ENCODE results near the gene ACTL10. TPM values are rescaled to one million over a fixed set of nuclear protein-coding genes. Genes with fewer than 3 reads are reported as not detected.

The ACTL10 gene
- total RNA-seq (1 to 10 TPM in 1 of 4 donors, under 1 TPM in 3; 0.54 to 1.1 (median 0.61) TPM), polyA plus RNA-seq (1 to 10 TPM in 2 of 3 donors, under 1 TPM in 1; 0.60 to 4.5 (median 1.6) TPM)

DNA sequence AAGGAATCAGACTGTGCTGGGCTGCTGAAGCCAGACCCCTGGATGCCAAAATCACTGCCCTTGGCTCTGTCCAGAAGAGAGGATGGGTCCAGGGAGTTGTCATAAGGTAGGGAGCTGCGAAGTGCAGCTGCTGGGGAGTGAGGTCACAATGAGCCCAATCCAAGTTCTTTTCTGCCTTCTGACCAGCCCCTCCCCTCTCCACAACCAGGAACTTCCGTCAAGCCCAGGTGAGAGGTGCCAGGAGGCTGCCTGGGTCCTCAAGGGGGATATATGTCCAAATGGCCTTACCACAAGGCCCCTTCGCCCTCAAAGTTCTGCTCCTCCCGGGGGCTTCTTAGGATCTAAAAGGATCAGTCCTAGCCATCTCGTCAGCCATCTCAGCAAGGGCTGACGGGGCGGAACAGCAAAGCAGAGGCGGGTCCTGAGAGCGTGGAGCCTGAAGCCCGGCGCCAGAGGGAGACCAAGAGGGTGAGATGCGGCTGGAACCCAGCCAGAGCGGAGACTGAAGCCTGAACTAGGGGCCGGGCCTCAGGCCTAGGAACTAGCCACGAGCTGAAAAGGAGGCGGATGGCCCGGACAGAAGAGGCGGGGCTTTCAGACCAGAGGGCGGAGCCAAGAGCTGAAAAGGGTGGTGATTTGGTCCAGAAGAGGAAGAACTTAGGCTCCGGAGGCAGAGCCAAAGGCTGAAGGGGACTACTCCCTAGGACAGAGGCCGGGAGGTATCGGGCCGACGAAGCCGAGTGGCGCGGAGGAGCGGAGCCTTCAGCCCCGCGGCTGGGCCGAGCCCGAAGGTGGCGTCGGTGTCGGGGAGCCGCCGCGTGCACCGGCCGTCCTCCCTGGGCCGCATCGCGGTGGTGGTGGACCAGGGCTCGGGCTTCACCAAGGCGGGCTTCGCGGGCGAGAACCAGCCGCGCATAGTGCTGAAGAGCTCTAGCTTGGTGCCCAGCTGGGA, at the start of gene ACTL10:
Gene ACTL10, plus strand, starts transcription at position 651 of the 952 bp plus-strand sequence. CDS start 555 bp downstream, outside the sequence.
- TF ChIP-seq POLR2AphosphoS5 (IDR thresholded peaks at IDR 0.05), result peak; percentile 84 to 96 (median 84)
- TF ChIP-seq POLR2A (IDR thresholded peaks at IDR 0.05), result peak; percentile 64 to 76
- TF ChIP-seq, protein P1, sequence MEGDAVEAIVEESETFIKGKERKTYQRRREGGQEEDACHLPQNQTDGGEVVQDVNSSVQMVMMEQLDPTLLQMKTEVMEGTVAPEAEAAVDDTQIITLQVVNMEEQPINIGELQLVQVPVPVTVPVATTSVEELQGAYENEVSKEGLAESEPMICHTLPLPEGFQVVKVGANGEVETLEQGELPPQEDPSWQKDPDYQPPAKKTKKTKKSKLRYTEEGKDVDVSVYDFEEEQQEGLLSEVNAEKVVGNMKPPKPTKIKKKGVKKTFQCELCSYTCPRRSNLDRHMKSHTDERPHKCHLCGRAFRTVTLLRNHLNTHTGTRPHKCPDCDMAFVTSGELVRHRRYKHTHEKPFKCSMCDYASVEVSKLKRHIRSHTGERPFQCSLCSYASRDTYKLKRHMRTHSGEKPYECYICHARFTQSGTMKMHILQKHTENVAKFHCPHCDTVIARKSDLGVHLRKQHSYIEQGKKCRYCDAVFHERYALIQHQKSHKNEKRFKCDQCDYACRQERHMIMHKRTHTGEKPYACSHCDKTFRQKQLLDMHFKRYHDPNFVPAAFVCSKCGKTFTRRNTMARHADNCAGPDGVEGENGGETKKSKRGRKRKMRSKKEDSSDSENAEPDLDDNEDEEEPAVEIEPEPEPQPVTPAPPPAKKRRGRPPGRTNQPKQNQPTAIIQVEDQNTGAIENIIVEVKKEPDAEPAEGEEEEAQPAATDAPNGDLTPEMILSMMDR (IDR thresholded peaks at IDR 0.05), result peak in 3 of 4 experiments; percentile 26 to 30 (median 28)
- TF ChIP-seq EP300 (IDR thresholded peaks at IDR 0.05), result peak in 1 of 4 donors; percentile 14
- intact Hi-C loops (cut with DNase I), result loop anchor here (5.0 kb wide), 3 partner anchors 104 to 446 kb away; partner anchors contain the start of genes CDK5RAP1 and EIF2S2
- 1 to 3% methylated on average over 50 of the region's 50 CpGs for WGBS, 2 donors

GRCh38 chr20:33621717-33622400, 44.9 kb upstream of the ACTL10 start:
- TF ChIP-seq POLR2AphosphoS5 (IDR thresholded peaks at IDR 0.05) (no peak), EP300 (IDR thresholded peaks at IDR 0.05) (no peak), POLR2A (IDR thresholded peaks at IDR 0.05) (no peak)
- TF ChIP-seq, protein P1 (IDR thresholded peaks at IDR 0.05), result no peak
- WGBS, 2 donors, result 89% methylated on average over 4 of the region's 4 CpGs
- peaks cover 6 to 68% (median 15%) of the 10 kb centered on the region in 4 donors for H3K36me3 ChIP-seq

More for the DNA sequence above, at the start of gene ACTL10:
- peaks cover 0 to 50% (median 40%) of the 10 kb centered on the region in 4 donors for H3K4me1 ChIP-seq
- DNase-seq, result peak; percentile 100
- no peaks in the 10 kb centered on the region for H3K9me3 ChIP-seq
- no peaks in the 10 kb centered on the region for H3K27me3 ChIP-seq
- peak within 1 kb of the TSS; percentile 47 to 66 (median 52) for H3K4me3 ChIP-seq
- peaks cover 0 to 26% (median 6%) of the 10 kb centered on the region in 4 donors for H3K36me3 ChIP-seq
- H3K27ac ChIP-seq, result peak within 1 kb of the TSS; percentile 86 to 98 (median 92)

GRCh38 chr20:33622705-33623365, 43.9 kb upstream of the ACTL10 start:
- DNase-seq, result no peak
- Histone ChIP-seq H3K4me1 (no peaks in the 10 kb centered on the region), H3K27ac (no peak overlapping the region), H3K9me3 (no peaks in the 10 kb centered on the region), H3K4me3 (no peak overlapping the region), H3K27me3 (no peaks in the 10 kb centered on the region), H3K36me3 (peaks cover 6 to 72% (median 15%) of the 10 kb centered on the region in 4 donors)
- WGBS, 2 donors, result 90 to 92% methylated on average over 10 of the region's 10 CpGs
- intact Hi-C loops (cut with DNase I), result no loop called here
- no peak for TF ChIP-seq POLR2AphosphoS5 (IDR thresholded peaks at IDR 0.05)

More at GRCh38 chr20:33621717-33622400, 44.9 kb upstream of the ACTL10 start:
- intact Hi-C loops (cut with DNase I), result no loop called here
- no peaks in the 10 kb centered on the region for H3K4me1 ChIP-seq
- no peak for DNase-seq
- H3K27ac ChIP-seq, result no peak overlapping the region
- no peaks in the 10 kb centered on the region for H3K9me3 ChIP-seq
- H3K4me3 ChIP-seq, result no peak overlapping the region
- no peaks in the 10 kb centered on the region for H3K27me3 ChIP-seq

- peaks cover 9 to 77% (median 18%) of the 10 kb centered on the region in 4 donors for H3K36me3 ChIP-seq
- no peaks in the 10 kb centered on the region for H3K9me3 ChIP-seq
- intact Hi-C loops (cut with DNase I), result no loop called here
Observed at GRCh38 chr20:33624399-33624798, 42.3 kb upstream of the ACTL10 start.

More at GRCh38 chr20:33624399-33624798, 42.3 kb upstream of the ACTL10 start:
- Histone ChIP-seq H3K27ac (no peak overlapping the region), H3K4me1 (no peaks in the 10 kb centered on the region), H3K27me3 (no peaks in the 10 kb centered on the region), H3K4me3 (no peak overlapping the region)
- no peak for DNase-seq
- WGBS, 2 donors, result 81 to 86% methylated on average over 3 of the region's 3 CpGs
- no peak for TF ChIP-seq EP300 (IDR thresholded peaks at IDR 0.05)
- TF ChIP-seq, protein P1 (IDR thresholded peaks at IDR 0.05), result no peak
- TF ChIP-seq POLR2AphosphoS5 (IDR thresholded peaks at IDR 0.05), result no peak
- no peak for TF ChIP-seq POLR2A (IDR thresholded peaks at IDR 0.05)

Data from sigmoid colon (tissue), 7 donors.